CD14-positive monocyte (primary cell): Measurements from ENCODE around the gene DCUN1D3. TPM values are rescaled to one million over a fixed set of nuclear protein-coding genes. Genes with fewer than 3 reads are reported as not detected.

Experiments used
- DNase-seq, 3 donors: peaks; one replicate each; pipeline ENCODE4 v3.0.0-alpha.2; 2011 to 2022
- H2AFZ ChIP-seq: 2 replicates; pipeline ENCODE4 v1.6.0; 2012; ENCODE audit warnings: mild to moderate bottlenecking, low read depth, low read length, inconsistent platforms; ENCODE audit not compliant: insufficient read depth, poor library complexity, severe bottlenecking
- H3K27ac ChIP-seq, 2 donors: 1 replicate in 1 of 2; 2 replicates in 1 of 2; pipeline ENCODE4 v1.5.1; 2012 to 2013; ENCODE audit warnings: low read length in 2 of 2, control low read depth in 1 of 2, inconsistent platforms in 1 of 2, low read depth in 1 of 2, mild to moderate bottlenecking in 1 of 2
- H3K27me3 ChIP-seq, 2 donors: one replicate each; pipeline versions ENCODE4 v1.6.0 to v1.6.1; 2011 to 2013; ENCODE audit warnings: low read length in 2 of 2; ENCODE audit not compliant: control insufficient read depth in 2 of 2, insufficient read depth in 2 of 2
- H3K36me3 ChIP-seq, 2 donors: replicated peaks in 1 of 2; 1 replicate in 1 of 2; 2 replicates in 1 of 2; pipeline versions ENCODE4 v1.5.1 to v1.6.1; 2012 to 2013; ENCODE audit warnings: low read length in 2 of 2, control low read depth in 1 of 2, inconsistent platforms in 1 of 2, mild to moderate bottlenecking in 1 of 2; ENCODE audit not compliant: insufficient read depth in 2 of 2, control insufficient read depth in 1 of 2
- H3K4me1 ChIP-seq, 2 donors: 1 replicate in 1 of 2; 2 replicates in 1 of 2; pipeline versions ENCODE4 v1.5.1 to v1.6.1; 2012 to 2013; ENCODE audit warnings: low read length in 2 of 2, control low read depth in 1 of 2, inconsistent platforms in 1 of 2, mild to moderate bottlenecking in 1 of 2, moderate library complexity in 1 of 2; ENCODE audit not compliant: insufficient read depth in 2 of 2, control insufficient read depth in 1 of 2
- H3K4me2 ChIP-seq: replicated peaks from 2 replicates; pipeline ENCODE3; 2012; ENCODE audit warnings: low read length, moderate library complexity, mild to moderate bottlenecking; ENCODE audit not compliant: poor library complexity, severe bottlenecking; ENCODE audit errors: extremely low read depth
- H3K4me3 ChIP-seq, 3 experiments: fragments of 200-600 bp in 1 of 3; sonication (generic) in 1 of 3; replicated peaks in 1 of 3; 1 replicate in 2 of 3; 2 replicates in 1 of 3; pipeline ENCODE4 v1.5.1; 2011 to 2013; ENCODE audit warnings: low read length in 3 of 3, mild to moderate bottlenecking in 3 of 3, control low read depth in 2 of 3, low read depth in 2 of 3, inconsistent platforms in 1 of 3, moderate library complexity in 1 of 3
- H3K79me2 ChIP-seq: 2 replicates; pipeline ENCODE4 v1.6.0; 2012; ENCODE audit warnings: mild to moderate bottlenecking, control low read depth, inconsistent platforms, low read length, moderate library complexity; ENCODE audit not compliant: insufficient read depth
- H3K9ac ChIP-seq: 2 replicates; pipeline ENCODE4 v1.6.0; 2017; ENCODE audit warnings: low read length, mild to moderate bottlenecking; ENCODE audit not compliant: insufficient read depth, poor library complexity, severe bottlenecking
- H3K9me3 ChIP-seq, 2 donors: replicated peaks in 1 of 2; 1 replicate in 1 of 2; 2 replicates in 1 of 2; pipeline versions ENCODE4 v1.5.1 to v1.6.1; 2012 to 2013; ENCODE audit warnings: low read length in 2 of 2, control low read depth in 1 of 2; ENCODE audit not compliant: control insufficient read depth in 1 of 2, insufficient read depth in 1 of 2
- H4K20me1 ChIP-seq: 2 replicates; pipeline ENCODE4 v1.6.0; 2012; ENCODE audit warnings: mild to moderate bottlenecking, low read length, control low read depth, moderate library complexity; ENCODE audit not compliant: insufficient read depth
- H3K27ac Mint-ChIP-seq, 7 donors: one replicate each; pipeline ENCODE4 v1.8.0; 2020; ENCODE audit warnings: mild to moderate bottlenecking in 7 of 7, mixed read lengths in 7 of 7, moderate library complexity in 6 of 7, inconsistent platforms in 2 of 7
- H3K27me3 Mint-ChIP-seq, 3 donors: one replicate each; pipeline ENCODE4 v1.8.0; 2021 to 2022; ENCODE audit warnings: low read depth in 3 of 3, mild to moderate bottlenecking in 3 of 3, mixed read lengths in 3 of 3, moderate library complexity in 3 of 3, inconsistent platforms in 1 of 3
- H3K36me3 Mint-ChIP-seq, 2 donors: one replicate each; pipeline ENCODE4 v1.8.0; 2020; ENCODE audit warnings: mixed read lengths in 2 of 2, inconsistent platforms in 1 of 2, mild to moderate bottlenecking in 1 of 2
- H3K4me1 Mint-ChIP-seq: one replicate; pipeline ENCODE4 v1.8.0; 2020; ENCODE audit warnings: mild to moderate bottlenecking, mixed read lengths
- H3K4me3 Mint-ChIP-seq, 2 donors: one replicate each; pipeline ENCODE4 v1.8.0; 2020; ENCODE audit warnings: mild to moderate bottlenecking in 2 of 2, mixed read lengths in 2 of 2, moderate library complexity in 1 of 2
- H3K9me3 Mint-ChIP-seq, 7 donors: one replicate each; pipeline ENCODE4 v1.8.0; 2020 to 2022; ENCODE audit warnings: mixed read lengths in 7 of 7, mild to moderate bottlenecking in 6 of 7, moderate library complexity in 6 of 7, inconsistent platforms in 2 of 7
- CTCF ChIP-seq: fragments of 200-600 bp; IDR thresholded peaks from one replicate; pipeline ENCODE4 v1.8.0; 2022; ENCODE audit warnings: antibody characterized with exemption, mild to moderate bottlenecking
- WGBS: methylation state at CpG from one replicate; pipeline ENCODE4 v1.1.5; 2013; ENCODE audit warnings: missing lambda C conversion rate; ENCODE audit not compliant: insufficient coverage; 5-methylcytosine and 5-hydroxymethylcytosine counted together
- intact Hi-C, 2 donors: fragments of 100-400 bp; cut with micrococcal nuclease; formaldehyde crosslinking; loops; one replicate each; pipeline versions ENCODE4 v1.15.0 to v1.15.1; 2023
- polyA plus RNA-seq, 3 donors: library from polyadenylated mRNA; depleted of rRNA in 1 of 3; unstranded in 2 of 3; stranded (reverse) in 1 of 3; fragments of 300-500 nt in 2 of 3; fragments of >200 nt in 1 of 3; fragmentation: Illumina TruSeq in 2 of 3; gene quantifications; 1 replicate in 2 of 3; 2 replicates in 1 of 3; pipeline ENCODE4 v1.2.3, GENCODE V29; 2012 to 2021

DCUN1D3 gene
- polyA plus RNA-seq, 3 donors, result 1.0 to 3.4 (median 1.3) TPM

GRCh38 chr16:20903116-20903898 lies 3.1 kb upstream of the DCUN1D3 start:
- Histone ChIP-seq H3K27ac (peak overlapping the region; percentile 14 to 82), H3K4me3 (peak overlapping the region in 1 of 3 experiments; percentile 53), H3K79me2 (peaks cover 59% of the 10 kb centered on the region), H3K36me3 (no peaks in the 10 kb centered on the region), H3K4me1 (peaks cover 61 to 85% of the 10 kb centered on the region in 2 donors), H4K20me1 (peaks cover under 1% of the 10 kb centered on the region), H3K9ac (no peak overlapping the region), H3K9me3 (no peaks in the 10 kb centered on the region), H3K4me2 (peak overlapping the region; percentile 65), H3K27me3 (no peaks in the 10 kb centered on the region), H2AFZ (no peak overlapping the region)
- intact Hi-C loops, result no loop called here
- Mint-ChIP-seq H3K27ac (peak overlapping the region; percentile 92 to 99 (median 95)), H3K27me3 (peaks cover 0 to 6% (median 5%) of the 10 kb centered on the region in 3 donors), H3K9me3 (peaks cover 0 to 2% (median 0%) of the 10 kb centered on the region in 7 donors), H3K4me1 (peaks cover 75% of the 10 kb centered on the region), H3K36me3 (peaks cover 12 to 16% of the 10 kb centered on the region in 2 donors), H3K4me3 (no peak overlapping the region)
- no peak for TF ChIP-seq CTCF
- 73% methylated on average over 5 of the region's 5 CpGs for WGBS
- peak in 2 of 3 donors; percentile 26 to 35 for DNase-seq

- peaks cover 0 to 6% (median 2%) of the 10 kb centered on the region in 3 donors for H3K27me3 Mint-ChIP-seq
- H3K4me2 ChIP-seq, result no peak overlapping the region
- H3K9me3 ChIP-seq, result no peaks in the 10 kb centered on the region
- TF ChIP-seq CTCF, result no peak
- peak overlapping the region in 1 of 2 donors; percentile 21 for H3K4me3 Mint-ChIP-seq
- no peak overlapping the region for H3K4me3 ChIP-seq
- H2AFZ ChIP-seq, result no peak overlapping the region
- 100% methylated on average over 2 of the region's 6 CpGs for WGBS
- H3K36me3 Mint-ChIP-seq, result peaks cover 13 to 20% of the 10 kb centered on the region in 2 donors
- peaks cover 67% of the 10 kb centered on the region for H3K79me2 ChIP-seq
- H3K27ac Mint-ChIP-seq, result peak overlapping the region in 6 of 7 donors; percentile 54 to 100 (median 98)
- no peak overlapping the region for H3K9ac ChIP-seq
- H3K9me3 Mint-ChIP-seq, result peaks cover 0 to 2% (median 0%) of the 10 kb centered on the region in 7 donors
- H3K4me1 Mint-ChIP-seq, result peaks cover 78% of the 10 kb centered on the region
- no peak for DNase-seq
- no peak overlapping the region for H3K27ac ChIP-seq
- intact Hi-C loops, result no loop called here
- H3K27me3 ChIP-seq, result no peaks in the 10 kb centered on the region
- H3K4me1 ChIP-seq, result peaks cover 61 to 84% of the 10 kb centered on the region in 2 donors
- H3K36me3 ChIP-seq, result no peaks in the 10 kb centered on the region
- H4K20me1 ChIP-seq, result peaks cover 9% of the 10 kb centered on the region
Measured at GRCh38 chr16:20902426-20902825, 2.3 kb upstream of the DCUN1D3 start.
